ENCODE measurements around the gene WWC2.

DNA sequence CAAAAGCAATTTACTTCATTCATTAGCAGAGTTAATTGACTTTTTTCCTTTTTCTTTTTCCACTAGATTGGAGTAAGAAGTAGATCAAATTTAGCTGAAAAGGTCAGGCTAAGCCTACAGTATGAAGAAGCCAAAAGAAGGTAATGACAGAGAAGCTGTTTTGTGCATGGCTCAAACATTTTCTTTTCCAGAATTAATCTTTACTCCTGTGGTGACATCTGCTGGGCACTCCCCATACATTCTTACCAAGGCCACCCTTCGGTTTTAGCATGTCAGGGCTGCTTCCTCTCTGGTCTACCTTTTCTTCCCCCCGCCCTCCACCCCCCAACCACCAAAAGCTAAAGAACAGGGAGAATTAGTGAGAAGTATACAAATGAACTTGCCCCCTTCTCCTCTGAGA, 150.8 kb downstream of the WWC2 start:
- TF ChIP-seq, protein P1, sequence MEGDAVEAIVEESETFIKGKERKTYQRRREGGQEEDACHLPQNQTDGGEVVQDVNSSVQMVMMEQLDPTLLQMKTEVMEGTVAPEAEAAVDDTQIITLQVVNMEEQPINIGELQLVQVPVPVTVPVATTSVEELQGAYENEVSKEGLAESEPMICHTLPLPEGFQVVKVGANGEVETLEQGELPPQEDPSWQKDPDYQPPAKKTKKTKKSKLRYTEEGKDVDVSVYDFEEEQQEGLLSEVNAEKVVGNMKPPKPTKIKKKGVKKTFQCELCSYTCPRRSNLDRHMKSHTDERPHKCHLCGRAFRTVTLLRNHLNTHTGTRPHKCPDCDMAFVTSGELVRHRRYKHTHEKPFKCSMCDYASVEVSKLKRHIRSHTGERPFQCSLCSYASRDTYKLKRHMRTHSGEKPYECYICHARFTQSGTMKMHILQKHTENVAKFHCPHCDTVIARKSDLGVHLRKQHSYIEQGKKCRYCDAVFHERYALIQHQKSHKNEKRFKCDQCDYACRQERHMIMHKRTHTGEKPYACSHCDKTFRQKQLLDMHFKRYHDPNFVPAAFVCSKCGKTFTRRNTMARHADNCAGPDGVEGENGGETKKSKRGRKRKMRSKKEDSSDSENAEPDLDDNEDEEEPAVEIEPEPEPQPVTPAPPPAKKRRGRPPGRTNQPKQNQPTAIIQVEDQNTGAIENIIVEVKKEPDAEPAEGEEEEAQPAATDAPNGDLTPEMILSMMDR (conservative IDR thresholded peaks at IDR 0.05 in 1 of 2, IDR thresholded peaks at IDR 0.05 in 1 of 2; ENCODE audit: extremely low read depth in 1 of 2, insufficient read depth in 1 of 2, low read depth in 1 of 2, low read length in 2 of 2), result peak; percentile 28 to 53
- no peak for TF ChIP-seq EZH2 (IDR thresholded peaks at IDR 0.05; ENCODE audit: borderline replicate concordance, low read length)

Measured in mammary epithelial cell (primary cell).